CD4-positive, alpha-beta T cell (primary cell): Measurements from ENCODE around the gene MCFD2. TPM values are rescaled to one million over a fixed set of nuclear protein-coding genes. Genes with fewer than 3 reads are reported as not detected.
A peak's percentile ranks its signal among the peaks of the same experiment; 100 is the strongest.

Source experiments
- ATAC-seq: fragments of 200-7000 bp; cut with Tn5 transposase; one replicate; pipeline ENCODE4 v1.10.0; 2022; ENCODE audit warnings: mild to moderate bottlenecking; ENCODE audit not compliant: poor library complexity
- CTCF ChIA-PET: fragments of 350-600 bp; sonication (Branson Sonifier 250); formaldehyde crosslinking; loops from one replicate; lab custom pipeline; 2021; ENCODE audit warnings: antibody characterized with exemption, inconsistent platforms; lab: Charles Lee
- POLR2A ChIA-PET: fragments of 350-600 bp; sonication (Branson Sonifier 250); formaldehyde crosslinking; loops from one replicate; lab custom pipeline; 2021; ENCODE audit warnings: antibody characterized with exemption, inconsistent platforms; lab: Charles Lee
- DNase-seq, 14 experiments: peaks; one replicate each; pipeline ENCODE4 v3.0.0-alpha.2; 2013 to 2020; ENCODE audit warnings: mixed read lengths in 2 of 14
- H3K27ac ChIP-seq, 2 donors: one replicate each; pipeline versions ENCODE4 v1.5.1 to v1.7.0; 2013; ENCODE audit warnings: low read length in 2 of 2, low read depth in 1 of 2, mild to moderate bottlenecking in 1 of 2
- H3K27me3 ChIP-seq, 2 experiments: 1 replicate in 1 of 2; 2 replicates in 1 of 2; pipeline versions ENCODE4 v1.6.1 to v1.7.0; 2013; ENCODE audit warnings: low read length in 2 of 2, control low read depth in 1 of 2, mild to moderate bottlenecking in 1 of 2, moderate library complexity in 1 of 2; ENCODE audit not compliant: insufficient read depth in 2 of 2, control insufficient read depth in 1 of 2
- H3K36me3 ChIP-seq: one replicate; pipeline ENCODE4 v1.6.1; 2013; ENCODE audit warnings: low read length, control low read depth; ENCODE audit not compliant: insufficient read depth
- H3K4me1 ChIP-seq: one replicate; pipeline ENCODE4 v1.6.1; 2013; ENCODE audit warnings: low read length, control low read depth; ENCODE audit not compliant: insufficient read depth
- H3K4me3 ChIP-seq: one replicate; pipeline ENCODE4 v1.5.1; 2013; ENCODE audit warnings: mild to moderate bottlenecking, low read length, moderate library complexity
- H3K9me3 ChIP-seq, 2 experiments: 1 replicate in 1 of 2; 2 replicates in 1 of 2; pipeline versions ENCODE4 v1.6.1 to v1.7.0; 2013; ENCODE audit warnings: low read length in 2 of 2, mild to moderate bottlenecking in 2 of 2, control low read depth in 1 of 2, moderate library complexity in 1 of 2; ENCODE audit not compliant: control insufficient read depth in 1 of 2, insufficient read depth in 1 of 2
- H3K27ac Mint-ChIP-seq: one replicate; pipeline ENCODE4 v1.8.0; 2020; ENCODE audit warnings: mixed read lengths
- H3K27me3 Mint-ChIP-seq: one replicate; pipeline ENCODE4 v1.8.0; 2021; ENCODE audit warnings: mixed read lengths
- H3K36me3 Mint-ChIP-seq: one replicate; pipeline ENCODE4 v1.8.0; 2021; ENCODE audit warnings: low read depth, mixed read lengths
- H3K4me1 Mint-ChIP-seq: one replicate; pipeline ENCODE4 v1.8.0; 2021; ENCODE audit warnings: low read depth, mixed read lengths
- H3K4me3 Mint-ChIP-seq: one replicate; pipeline ENCODE4 v1.8.0; 2020; ENCODE audit warnings: mild to moderate bottlenecking, mixed read lengths
- H3K9me3 Mint-ChIP-seq: one replicate; pipeline ENCODE4 v1.8.0; 2020; ENCODE audit warnings: mixed read lengths
- CTCF ChIP-seq: fragments of 200-600 bp; IDR thresholded peaks from one replicate; pipeline ENCODE4 v1.8.0; 2022; ENCODE audit warnings: antibody characterized with exemption, mild to moderate bottlenecking
- intact Hi-C, 2 experiments: fragments of 100-400 bp; cut with DNase I in 1 of 2; cut with micrococcal nuclease in 1 of 2; formaldehyde crosslinking; loops; one replicate each; pipeline versions ENCODE4 v1.15.1 to v1.9.0; 2023 to 2025; cut with DNase I, micrococcal nuclease
- total RNA-seq, 174 experiments: library from RNA in 2 of 174; stranded (reverse) in 2 of 174; gene quantifications; one replicate each; pipeline ENCODE4 v1.2.3 and lab custom pipeline; 2021 to 2026

Gene MCFD2
- total RNA-seq, 2 experiments from 2014 or later, result 29.1 to 29.7 TPM

GRCh38 chr2:46943881-46944798 is 28.5 kb upstream of the MCFD2 start:
- Histone ChIP-seq H3K9me3 (no peaks in the 10 kb centered on the region), H3K4me1 (peaks cover 61% of the 10 kb centered on the region), H3K36me3 (no peaks in the 10 kb centered on the region), H3K27me3 (no peaks in the 10 kb centered on the region), H3K4me3 (peak overlapping the region; percentile 96), H3K27ac (peak overlapping the region; percentile 96 to 98)
- POLR2A ChIA-PET, result interaction anchor here (0.6 to 1.6 kb wide), 3 partner anchors 16 to 33 kb away, joined by 3 to 7 read pairs (median 3); no protein-coding TSS in a partner anchor
- Mint-ChIP-seq H3K4me3 (peak overlapping the region; percentile 97), H3K9me3 (no peaks in the 10 kb centered on the region), H3K27ac (peak overlapping the region; percentile 98), H3K36me3 (peaks cover 37% of the 10 kb centered on the region), H3K27me3 (no peaks in the 10 kb centered on the region), H3K4me1 (peaks cover 73% of the 10 kb centered on the region)
- intact Hi-C loops, result no loop called here
- CTCF ChIA-PET, result interaction anchor here (0.7 to 2.5 kb wide), 5 partner anchors 14 to 66 kb away, joined by 3 to 7 read pairs (median 3); no protein-coding TSS in a partner anchor
- no peak for TF ChIP-seq CTCF
- DNase-seq, result peak; percentile 20 to 92 (median 48)
- peak; percentile 53 for ATAC-seq

GRCh38 chr2:46942891-46943626 is 27.5 kb upstream of the MCFD2 start:
- peak overlapping the region; percentile 98 for H3K27ac Mint-ChIP-seq
- TF ChIP-seq CTCF, result no peak
- peaks cover 61% of the 10 kb centered on the region for H3K4me1 ChIP-seq
- peak overlapping the region; percentile 96 to 98 for H3K27ac ChIP-seq
- no peaks in the 10 kb centered on the region for H3K9me3 ChIP-seq
- ATAC-seq, result no peak
- peak overlapping the region; percentile 96 for H3K4me3 ChIP-seq
- no peaks in the 10 kb centered on the region for H3K27me3 ChIP-seq
- ChIA-PET POLR2A (interaction anchor here (0.8 to 1.6 kb wide), 4 partner anchors 11 to 35 kb away, joined by 3 to 7 read pairs (median 4); no protein-coding TSS in a partner anchor), CTCF (interaction anchor here (0.6 to 2.5 kb wide), 3 partner anchors 19 to 24 kb away, joined by 3 to 7 read pairs (median 7); no protein-coding TSS in a partner anchor)
- no peaks in the 10 kb centered on the region for H3K27me3 Mint-ChIP-seq
- no peaks in the 10 kb centered on the region for H3K9me3 Mint-ChIP-seq
- peak in 1 of 14 experiments; percentile 9 for DNase-seq
- peak overlapping the region; percentile 97 for H3K4me3 Mint-ChIP-seq
- H3K4me1 Mint-ChIP-seq, result peaks cover 65% of the 10 kb centered on the region
- peaks cover 30% of the 10 kb centered on the region for H3K36me3 Mint-ChIP-seq
- intact Hi-C loops, result no loop called here
- no peaks in the 10 kb centered on the region for H3K36me3 ChIP-seq

GRCh38 chr2:46942143-46942526 is 26.5 kb upstream of the MCFD2 start:
- intact Hi-C loops, result no loop called here
- Mint-ChIP-seq H3K4me1 (peaks cover 67% of the 10 kb centered on the region), H3K9me3 (no peaks in the 10 kb centered on the region), H3K4me3 (peak overlapping the region; percentile 97), H3K27me3 (no peaks in the 10 kb centered on the region), H3K36me3 (peaks cover 30% of the 10 kb centered on the region), H3K27ac (peak overlapping the region; percentile 98)
- peak overlapping the region; percentile 96 for H3K4me3 ChIP-seq
- peak; percentile 57 for ATAC-seq
- CTCF ChIA-PET, result interaction anchor here (0.6 kb wide), 1 partner anchor 24 kb away, joined by 3 read pairs; no protein-coding TSS in a partner anchor
- H3K4me1 ChIP-seq, result peaks cover 61% of the 10 kb centered on the region
- no peaks in the 10 kb centered on the region for H3K27me3 ChIP-seq
- H3K27ac ChIP-seq, result peak overlapping the region; percentile 96 to 98
- no peak for TF ChIP-seq CTCF
- peak; percentile 38 to 93 (median 62) for DNase-seq
- no peaks in the 10 kb centered on the region for H3K36me3 ChIP-seq
- no peaks in the 10 kb centered on the region for H3K9me3 ChIP-seq
- POLR2A ChIA-PET, result interaction anchor here (0.7 to 1.1 kb wide), 4 partner anchors 10 to 461 kb away, joined by 3 to 4 read pairs (median 3); partner anchors contain the start of gene MSH2
